Frontal cortex (tissue), 4 donors: ENCODE results near the gene WDFY2. TPM values are rescaled to one million over a fixed set of nuclear protein-coding genes. Genes with fewer than 3 reads are reported as not detected.
"Not testable (repeated sequence)": the region's sequence is repeated elsewhere in the genome, so short reads cannot be mapped to it uniquely, and the experiment has no call there.

ENCODE experiments used
- DNase-seq, 2 donors: peaks; one replicate each; pipeline ENCODE4 v3.0.0; 2012; ENCODE audit warnings: low spot score in 2 of 2
- FAIRE-seq: peaks from 2 replicates; lab custom pipeline; 2012; peaks lifted over from hg19 to GRCh38; lab: Jason Lieb, UNC
- total RNA-seq: library from RNA; depleted of rRNA; stranded (reverse); fragments of >200 nt; gene quantifications from one replicate; pipeline ENCODE4 v1.2.3, GENCODE V29; 2014
- donor health status: control.
- donor health status: control.
- donor health status: control.

The WDFY2 gene
- total RNA-seq, 1 donor from 2014 or later, result 4.9 TPM

- FAIRE-seq, result no peak
- DNase-seq, result no peak
Measured at GRCh38 chr13:51626749-51627148, 42.5 kb downstream of the WDFY2 start.

- FAIRE-seq (no peak), DNase-seq (no peak)
Measured at GRCh38 chr13:51628059-51628852, 44.0 kb downstream of the WDFY2 start.

GRCh38 chr13:51629491-51630287 is 45.4 kb downstream of the WDFY2 start:
- no peak for DNase-seq
- FAIRE-seq, result peak; percentile 63

- DNase-seq (no peak), FAIRE-seq (no peak)
Measured at GRCh38 chr13:51630288-51630615, 46.0 kb downstream of the WDFY2 start.

GRCh38 chr13:51632591-51633362 is 48.5 kb downstream of the WDFY2 start:
- FAIRE-seq, result no peak
- peak in 1 of 2 donors; percentile 44 for DNase-seq

- DNase-seq (no peak), FAIRE-seq (no peak)
Measured at GRCh38 chr13:51635137-51635878, 51.0 kb downstream of the WDFY2 start.

GRCh38 chr13:51636349-51636890 is 52.2 kb downstream of the WDFY2 start:
- DNase-seq (no peak), FAIRE-seq (no peak)

GRCh38 chr13:51637852-51638215 is 53.6 kb downstream of the WDFY2 start:
- FAIRE-seq (no peak), DNase-seq (no peak)

- FAIRE-seq (no peak), DNase-seq (no peak)
Measured at GRCh38 chr13:51638216-51638871, 54.1 kb downstream of the WDFY2 start.

GRCh38 chr13:51639171-51639570 is 54.9 kb downstream of the WDFY2 start:
- FAIRE-seq, result no peak
- DNase-seq, result no peak

- not testable (repeated sequence) for DNase-seq, FAIRE-seq
Measured at GRCh38 chr13:51640696-51641095, 56.4 kb downstream of the WDFY2 start.

GRCh38 chr13:51643105-51643881 is 59.0 kb downstream of the WDFY2 start:
- FAIRE-seq (no peak), DNase-seq (no peak)

GRCh38 chr13:51643882-51644281 is 59.6 kb downstream of the WDFY2 start:
- DNase-seq (no peak), FAIRE-seq (no peak)

- DNase-seq (no peak), FAIRE-seq (no peak)
Measured at GRCh38 chr13:51644654-51645053, 60.4 kb downstream of the WDFY2 start.

- peak in 1 of 2 donors; percentile 25 for DNase-seq
- FAIRE-seq, result no peak
Measured at GRCh38 chr13:51645154-51645650, 60.9 kb downstream of the WDFY2 start.

- no peak for DNase-seq
- FAIRE-seq, result no peak
Measured at GRCh38 chr13:51645761-51646670, 61.8 kb downstream of the WDFY2 start.

- FAIRE-seq (no peak), DNase-seq (no peak)
Measured at GRCh38 chr13:51647067-51647466, 62.8 kb downstream of the WDFY2 start.
